Smooth muscle cell (in vitro differentiated cells): Measurements from ENCODE around the gene NME7. TPM values are rescaled to one million over a fixed set of nuclear protein-coding genes. Genes with fewer than 3 reads are reported as not detected.

Experiments
- DNase-seq: peaks from one replicate; lab custom pipeline; 2025; ENCODE audit not compliant: unreplicated experiment; lab: John Stamatoyannopoulos, UW
- H2AFZ ChIP-seq: fragments of 200-600 bp; sonication (generic); 2 replicates; pipeline ENCODE4 v1.6.0; 2016; ENCODE audit warnings: antibody characterized with exemption, low read depth, mild to moderate bottlenecking
- H3F3A ChIP-seq: fragments of 200-600 bp; sonication (generic); 2 replicates; pipeline ENCODE4 v1.6.0; 2017; ENCODE audit warnings: antibody characterized with exemption, low read depth
- H3K27ac ChIP-seq: fragments of 200-600 bp; sonication (generic); 2 replicates; pipeline ENCODE4 v1.5.1; 2016; ENCODE audit warnings: low read depth, mild to moderate bottlenecking
- H3K27me3 ChIP-seq: fragments of 200-600 bp; sonication (generic); 2 replicates; pipeline ENCODE4 v1.6.1; 2016; ENCODE audit warnings: low read depth, mild to moderate bottlenecking
- H3K36me3 ChIP-seq: fragments of 200-600 bp; sonication (generic); 2 replicates; pipeline ENCODE4 v1.5.1; 2016; ENCODE audit warnings: low read depth
- H3K4me1 ChIP-seq: fragments of 200-600 bp; sonication (generic); 2 replicates; pipeline ENCODE4 v1.5.1; 2016; ENCODE audit warnings: low read depth
- H3K4me2 ChIP-seq: fragments of 200-600 bp; sonication (generic); 2 replicates; pipeline ENCODE4 v1.6.0; 2016; ENCODE audit warnings: mild to moderate bottlenecking
- H3K4me3 ChIP-seq: fragments of 200-600 bp; sonication (generic); 2 replicates; pipeline ENCODE4 v1.5.1; 2016; ENCODE audit warnings: mild to moderate bottlenecking
- H3K79me2 ChIP-seq: fragments of 200-600 bp; sonication (generic); 2 replicates; pipeline ENCODE4 v1.6.0; 2016; ENCODE audit warnings: low read depth, mild to moderate bottlenecking
- H3K9ac ChIP-seq: fragments of 200-600 bp; sonication (generic); 2 replicates; pipeline ENCODE4 v1.6.0; 2016; ENCODE audit warnings: low read depth
- H3K9me3 ChIP-seq: fragments of 200-600 bp; sonication (generic); replicated peaks from 2 replicates; pipeline ENCODE4 v1.5.1; 2016; ENCODE audit warnings: low read depth
- H4K20me1 ChIP-seq: fragments of 200-600 bp; sonication (generic); 2 replicates; pipeline ENCODE4 v1.6.0; 2016; ENCODE audit warnings: low read depth
- CTCF ChIP-seq: fragments of 200-600 bp; sonication (generic); IDR thresholded peaks from 2 replicates; pipeline ENCODE4 v1.5.1; 2017; ENCODE audit warnings: borderline replicate concordance, mild to moderate bottlenecking, antibody characterized with exemption; ENCODE audit not compliant: insufficient read depth, poor library complexity, severe bottlenecking
- WGBS: methylation state at CpG from one replicate; pipeline ENCODE4 v1.1.7; 2016; ENCODE audit warnings: low lambda C conversion rate; 5-methylcytosine and 5-hydroxymethylcytosine counted together
- polyA plus RNA-seq: library from polyadenylated mRNA; unstranded; fragments of >200 nt; fragmentation: Nextera tagmentation; extraction: Ambion mirVana; gene quantifications from 2 replicates; pipeline ENCODE4 v1.2.1, GENCODE V29; 2016
- total RNA-seq: library from RNA; depleted of rRNA; stranded (reverse); fragments of >200 nt; gene quantifications from 2 replicates; pipeline ENCODE4 v1.2.3, GENCODE V29; 2014

The NME7 gene
- total and polyA plus RNA-seq, 2 experiments from 2014 or later = 26.5 to 77.8 TPM

GRCh38 chr1:169395955-169396354 lies 28.4 kb upstream of the NME7 start:
- H4K20me1 ChIP-seq = no peaks in the 10 kb centered on the region
- H3K4me1 ChIP-seq = no peaks in the 10 kb centered on the region
- H3K9ac ChIP-seq = no peak overlapping the region
- H3K27me3 ChIP-seq = no peaks in the 10 kb centered on the region
- no peaks in the 10 kb centered on the region for H3K9me3 ChIP-seq
- no peak overlapping the region for H2AFZ ChIP-seq
- H3K36me3 ChIP-seq = peaks cover 19% of the 10 kb centered on the region
- DNase-seq = no peak
- no peak overlapping the region for H3K4me2 ChIP-seq
- H3K27ac ChIP-seq = no peak overlapping the region
- TF ChIP-seq CTCF = no peak
- H3K79me2 ChIP-seq = no peaks in the 10 kb centered on the region
- WGBS = 97% methylated on average over 3 of the region's 3 CpGs
- H3F3A ChIP-seq = no peaks in the 10 kb centered on the region
- no peak overlapping the region for H3K4me3 ChIP-seq

GRCh38 chr1:169392406-169392805 lies 24.8 kb upstream of the NME7 start:
- H3K79me2 ChIP-seq = no peaks in the 10 kb centered on the region
- no peak overlapping the region for H2AFZ ChIP-seq
- no peaks in the 10 kb centered on the region for H3K27me3 ChIP-seq
- no peak for TF ChIP-seq CTCF
- H3K36me3 ChIP-seq = peaks cover 48% of the 10 kb centered on the region
- H3K4me1 ChIP-seq = no peaks in the 10 kb centered on the region
- H3F3A ChIP-seq = no peaks in the 10 kb centered on the region
- H3K4me3 ChIP-seq = no peak overlapping the region
- H3K27ac ChIP-seq = no peak overlapping the region
- no peak overlapping the region for H3K9ac ChIP-seq
- no peak for DNase-seq
- no peaks in the 10 kb centered on the region for H3K9me3 ChIP-seq
- no peak overlapping the region for H3K4me2 ChIP-seq
- H4K20me1 ChIP-seq = no peaks in the 10 kb centered on the region
- 100% methylated on average over 1 of the region's 1 CpG for WGBS

- H3K27me3 ChIP-seq = no peaks in the 10 kb centered on the region
- H4K20me1 ChIP-seq = no peaks in the 10 kb centered on the region
- no peaks in the 10 kb centered on the region for H3K4me1 ChIP-seq
- H3K36me3 ChIP-seq = peaks cover 50% of the 10 kb centered on the region
- no peak overlapping the region for H3K4me2 ChIP-seq
- H3K79me2 ChIP-seq = no peaks in the 10 kb centered on the region
- no peak for DNase-seq
- no peaks in the 10 kb centered on the region for H3F3A ChIP-seq
- TF ChIP-seq CTCF = no peak
- no peaks in the 10 kb centered on the region for H3K9me3 ChIP-seq
- H3K4me3 ChIP-seq = no peak overlapping the region
- no peak overlapping the region for H2AFZ ChIP-seq
- no peak overlapping the region for H3K27ac ChIP-seq
- no peak overlapping the region for H3K9ac ChIP-seq
These were observed 22.7 kb upstream of the NME7 start for GRCh38 chr1:169390303-169390702.

GRCh38 chr1:169387399-169387798 lies 19.8 kb upstream of the NME7 start:
- no peaks in the 10 kb centered on the region for H3F3A ChIP-seq
- no peak overlapping the region for H3K9ac ChIP-seq
- H4K20me1 ChIP-seq = no peaks in the 10 kb centered on the region
- no peaks in the 10 kb centered on the region for H3K4me1 ChIP-seq
- no peak overlapping the region for H3K4me3 ChIP-seq
- H3K36me3 ChIP-seq = peaks cover 55% of the 10 kb centered on the region
- no peaks in the 10 kb centered on the region for H3K27me3 ChIP-seq
- DNase-seq = no peak
- H3K79me2 ChIP-seq = no peaks in the 10 kb centered on the region
- no peak for TF ChIP-seq CTCF
- no peak overlapping the region for H2AFZ ChIP-seq
- H3K9me3 ChIP-seq = no peaks in the 10 kb centered on the region
- H3K4me2 ChIP-seq = no peak overlapping the region
- no peak overlapping the region for H3K27ac ChIP-seq
